SK-N-DZ (cell line): ENCODE measurements around the gene UNC13B.
"Not testable (repeated sequence)": the region's sequence is repeated elsewhere in the genome, so short reads cannot be mapped to it uniquely, and the experiment has no call there.

ENCODE experiments used
- DNase-seq: peaks from one replicate; pipeline ENCODE4 v3.0.0-alpha.2; 2015; ENCODE audit warnings: low spot score

UNC13B gene

GRCh38 chr9:35374436-35374835, 212.6 kb downstream of the UNC13B start:
- DNase-seq, result no peak

- DNase-seq, result no peak
Measured at GRCh38 chr9:35374910-35375309, 213.1 kb downstream of the UNC13B start.

GRCh38 chr9:35380039-35380438, 218.2 kb downstream of the UNC13B start:
- no peak for DNase-seq

GRCh38 chr9:35380619-35381018, 218.8 kb downstream of the UNC13B start:
- no peak for DNase-seq

GRCh38 chr9:35385042-35385441, 223.2 kb downstream of the UNC13B start:
- no peak for DNase-seq

- no peak for DNase-seq
Measured at GRCh38 chr9:35395076-35395705, 233.4 kb downstream of the UNC13B start.

GRCh38 chr9:35395706-35396101, 233.9 kb downstream of the UNC13B start:
- DNase-seq, result no peak

GRCh38 chr9:35396560-35397215, 234.9 kb downstream of the UNC13B start:
- DNase-seq, result no peak

GRCh38 chr9:35397216-35397698, 235.4 kb downstream of the UNC13B start:
- DNase-seq, result no peak

- no peak for DNase-seq
Measured at GRCh38 chr9:35397923-35398322, 236.1 kb downstream of the UNC13B start.

- DNase-seq, result no peak
Measured at GRCh38 chr9:35398651-35399335, 237.0 kb downstream of the UNC13B start.

- DNase-seq, result no peak
Measured at GRCh38 chr9:35404865-35405264, 243.1 kb downstream of the UNC13B start.

- no peak for DNase-seq
Measured at GRCh38 chr9:35406183-35406959, 244.6 kb downstream of the UNC13B start.

GRCh38 chr9:35407846-35408245, 246.0 kb downstream of the UNC13B start:
- no peak for DNase-seq

GRCh38 chr9:35409434-35409833, 247.6 kb downstream of the UNC13B start:
- DNase-seq, result not testable (repeated sequence)

GRCh38 chr9:35414889-35415288, 253.1 kb downstream of the UNC13B start:
- DNase-seq, result no peak

- DNase-seq, result peak; percentile 18
Measured at GRCh38 chr9:35415402-35416097, 253.7 kb downstream of the UNC13B start.

- DNase-seq, result no peak
Measured at GRCh38 chr9:35416098-35416427, 254.3 kb downstream of the UNC13B start.

- no peak for DNase-seq
Measured at GRCh38 chr9:35422346-35422745, 260.5 kb downstream of the UNC13B start.

- no peak for DNase-seq
Measured at GRCh38 chr9:35422753-35423152, 260.9 kb downstream of the UNC13B start.

- DNase-seq, result no peak
Measured at GRCh38 chr9:35423499-35423898, 261.7 kb downstream of the UNC13B start.
